GM23248 (cell line): ENCODE measurements around the gene CHTF18. TPM values are rescaled to one million over a fixed set of nuclear protein-coding genes. Genes with fewer than 3 reads are reported as not detected.

Experiments used
- DNase-seq: peaks from one replicate; pipeline ENCODE4 v3.0.0-alpha.2; 2015
- H2AFZ ChIP-seq: fragments of 200-600 bp; sonication (generic); 2 replicates; pipeline ENCODE4 v1.6.1; 2016; ENCODE audit warnings: antibody characterized with exemption
- H3F3A ChIP-seq: fragments of 200-600 bp; sonication (generic); 2 replicates; pipeline ENCODE4 v1.6.1; 2016; ENCODE audit warnings: mild to moderate bottlenecking, antibody characterized with exemption, mixed run types; ENCODE audit not compliant: insufficient read depth
- H3K27ac ChIP-seq: fragments of 200-600 bp; sonication (generic); 2 replicates; pipeline ENCODE4 v1.5.1; 2016; ENCODE audit warnings: mild to moderate bottlenecking
- H3K27me3 ChIP-seq: fragments of 200-600 bp; sonication (generic); replicated peaks from 2 replicates; pipeline ENCODE4 v1.6.1; 2016; ENCODE audit warnings: mild to moderate bottlenecking; ENCODE audit not compliant: insufficient read depth
- H3K36me3 ChIP-seq: fragments of 200-600 bp; sonication (generic); 2 replicates; pipeline ENCODE4 v1.6.1; 2016; ENCODE audit warnings: low read depth, mild to moderate bottlenecking
- H3K4me1 ChIP-seq: fragments of 200-600 bp; sonication (generic); 2 replicates; pipeline ENCODE4 v1.6.1; 2016; ENCODE audit warnings: mild to moderate bottlenecking; ENCODE audit not compliant: insufficient read depth
- H3K4me2 ChIP-seq: fragments of 200-600 bp; sonication (generic); one replicate; pipeline ENCODE4 v1.6.1; 2016; ENCODE audit warnings: mild to moderate bottlenecking; ENCODE audit not compliant: unreplicated experiment
- H3K4me3 ChIP-seq: fragments of 200-600 bp; sonication (generic); 2 replicates; pipeline ENCODE4 v1.5.1; 2016; ENCODE audit warnings: mild to moderate bottlenecking
- H3K79me2 ChIP-seq: fragments of 200-600 bp; sonication (generic); 2 replicates; pipeline ENCODE4 v1.6.1; 2016; ENCODE audit warnings: mild to moderate bottlenecking; ENCODE audit not compliant: insufficient read depth
- H3K9ac ChIP-seq: fragments of 200-600 bp; sonication (generic); 2 replicates; pipeline ENCODE4 v1.6.1; 2016; ENCODE audit warnings: mild to moderate bottlenecking
- H3K9me2 ChIP-seq: fragments of 200-600 bp; sonication (generic); 2 replicates; pipeline ENCODE4 v1.6.1; 2016; ENCODE audit warnings: mixed run types, mild to moderate bottlenecking, moderate library complexity; ENCODE audit not compliant: insufficient read depth
- H3K9me3 ChIP-seq: fragments of 200-600 bp; sonication (generic); one replicate; pipeline ENCODE4 v1.6.1; 2017; ENCODE audit warnings: low read depth
- H4K20me1 ChIP-seq: fragments of 200-600 bp; sonication (generic); 2 replicates; pipeline ENCODE4 v1.6.0; 2016; ENCODE audit not compliant: insufficient read depth
- EZH2 ChIP-seq: fragments of 200-600 bp; sonication (generic); IDR thresholded peaks from 2 replicates; pipeline ENCODE4 v1.6.1; 2018; ENCODE audit warnings: antibody characterized with exemption, mild to moderate bottlenecking; ENCODE audit not compliant: insufficient read depth, poor library complexity, severe bottlenecking
- EZH2phosphoT487 ChIP-seq: fragments of 200-600 bp; sonication (generic); IDR thresholded peaks from 2 replicates; pipeline ENCODE4 v1.6.1; 2018; ENCODE audit warnings: antibody characterized with exemption, moderate library complexity, mild to moderate bottlenecking, low read depth; ENCODE audit not compliant: insufficient read depth
- WGBS, 2 experiments: methylation state at CpG; one replicate each; pipeline ENCODE4 v1.1.6; 2015 to 2017; ENCODE audit warnings: low lambda C conversion rate in 2 of 2, low coverage in 1 of 2; ENCODE audit errors: missing lambda C conversion rate in 2 of 2; 5-methylcytosine and 5-hydroxymethylcytosine counted together
- in situ Hi-C: fragments of 300-500 bp; cut with MboI; formaldehyde crosslinking; loops from 2 replicates; pipeline ENCODE4 v1.15.0; 2020
- polyA plus RNA-seq: library from polyadenylated mRNA; unstranded; fragments of >200 nt; fragmentation: Nextera tagmentation; extraction: Ambion mirVana; gene quantifications from 2 replicates; pipeline ENCODE4 v1.2.1, GENCODE V29; 2016
- total RNA-seq: library from RNA; depleted of rRNA; stranded (reverse); fragments of >200 nt; shearing (Covaris generic); gene quantifications from 2 replicates; pipeline ENCODE4 v1.2.3, GENCODE V29; 2014

Gene CHTF18
- total and polyA plus RNA-seq, 2 experiments from 2014 or later, result 8.8 to 13.1 TPM

DNA sequence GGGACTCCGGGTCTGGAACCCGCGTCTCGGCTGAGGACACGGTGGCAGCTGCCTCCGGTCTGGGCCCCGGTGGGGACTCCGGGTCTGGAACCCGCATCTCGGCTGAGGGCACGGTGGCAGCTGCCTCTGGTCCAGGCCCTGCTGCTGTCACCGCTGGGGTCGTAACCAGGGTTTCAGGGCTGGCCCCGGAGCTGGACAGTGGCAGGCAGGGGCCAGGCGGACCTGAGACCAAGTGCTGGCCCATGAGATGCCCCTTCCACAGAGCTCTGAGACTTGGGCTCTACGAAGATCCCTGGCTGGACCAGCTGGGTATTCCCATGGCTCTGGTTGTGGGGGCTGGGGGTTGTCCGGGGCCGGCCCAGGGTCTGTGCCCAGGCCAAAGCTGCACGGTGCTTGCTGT is 4.0 kb upstream of the CHTF18 start:
- no peak overlapping the region for H3K4me2 ChIP-seq
- no peak for TF ChIP-seq EZH2
- no peak for TF ChIP-seq EZH2phosphoT487
- H3K27ac ChIP-seq, result no peak overlapping the region
- no peaks in the 10 kb centered on the region for H4K20me1 ChIP-seq
- no peak for DNase-seq
- no peaks in the 10 kb centered on the region for H3F3A ChIP-seq
- H3K27me3 ChIP-seq, result no peaks in the 10 kb centered on the region
- no peaks in the 10 kb centered on the region for H3K9me2 ChIP-seq
- WGBS, 2 experiments, result 86 to 95% methylated on average over 12 to 19 of the region's 19 CpGs
- H3K79me2 ChIP-seq, result peaks cover 19% of the 10 kb centered on the region
- H2AFZ ChIP-seq, result no peak overlapping the region
- no peak overlapping the region for H3K9ac ChIP-seq
- no peaks in the 10 kb centered on the region for H3K4me1 ChIP-seq
- no peaks in the 10 kb centered on the region for H3K9me3 ChIP-seq
- no peaks in the 10 kb centered on the region for H3K36me3 ChIP-seq
- H3K4me3 ChIP-seq, result no peak overlapping the region
- in situ Hi-C loops, result no loop called here

GRCh38 chr16:785563-786535 is 2.6 kb upstream of the CHTF18 start:
- no peaks in the 10 kb centered on the region for H3K27me3 ChIP-seq
- DNase-seq, result peak; percentile 71
- H3K4me1 ChIP-seq, result no peaks in the 10 kb centered on the region
- no peaks in the 10 kb centered on the region for H4K20me1 ChIP-seq
- H3K9me3 ChIP-seq, result no peaks in the 10 kb centered on the region
- no peak overlapping the region for H3K4me2 ChIP-seq
- no peak overlapping the region for H3K4me3 ChIP-seq
- TF ChIP-seq EZH2phosphoT487, result no peak
- no peak for TF ChIP-seq EZH2
- H3F3A ChIP-seq, result no peaks in the 10 kb centered on the region
- no peaks in the 10 kb centered on the region for H3K36me3 ChIP-seq
- in situ Hi-C loops, result no loop called here
- no peak overlapping the region for H2AFZ ChIP-seq
- no peaks in the 10 kb centered on the region for H3K9me2 ChIP-seq
- peaks cover 19% of the 10 kb centered on the region for H3K79me2 ChIP-seq
- WGBS, 2 experiments, result 58 to 72% methylated on average over 40 to 58 of the region's 58 CpGs
- H3K27ac ChIP-seq, result no peak overlapping the region
- H3K9ac ChIP-seq, result no peak overlapping the region

DNA sequence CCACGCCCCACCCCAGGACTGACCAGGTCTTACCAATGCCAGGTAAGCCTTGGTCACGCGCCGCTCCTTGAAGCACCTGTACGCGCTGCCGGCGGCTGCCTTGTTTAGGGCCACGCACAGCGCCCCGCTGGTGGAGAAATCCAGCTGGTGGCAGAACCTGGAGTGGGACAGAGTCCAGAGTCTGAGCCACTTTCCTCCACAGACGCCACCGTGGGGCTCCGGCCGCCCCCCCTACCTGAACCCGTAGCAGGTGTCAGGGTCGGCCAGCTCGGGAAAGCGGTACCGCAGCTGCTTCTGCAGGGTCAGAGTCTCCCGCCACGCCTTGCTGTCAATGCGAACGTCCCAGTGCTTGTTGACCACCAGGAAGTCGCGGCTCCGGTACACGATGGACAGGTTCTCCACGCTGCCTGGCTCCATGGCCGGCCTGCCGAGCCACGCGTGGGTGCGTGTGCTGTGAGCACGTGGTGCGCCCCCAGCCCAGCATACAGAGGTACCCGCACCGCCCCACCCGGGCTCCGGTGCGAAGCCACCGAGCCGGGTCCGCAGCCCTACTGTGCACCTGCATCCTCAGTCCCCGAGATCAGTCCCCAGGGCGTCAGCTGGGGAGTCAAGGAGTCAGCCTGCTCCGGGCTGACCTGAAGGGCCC is 976 bp upstream of the CHTF18 start:
- Histone ChIP-seq H3K4me2 (peak overlapping the region; percentile 98), H3K9me2 (no peaks in the 10 kb centered on the region), H3K27ac (no peak overlapping the region), H2AFZ (peak overlapping the region; percentile 51), H3K36me3 (no peaks in the 10 kb centered on the region), H3K9ac (peak overlapping the region; percentile 85), H3K4me3 (peak overlapping the region; percentile 98), H3F3A (no peaks in the 10 kb centered on the region), H3K27me3 (no peaks in the 10 kb centered on the region), H4K20me1 (no peaks in the 10 kb centered on the region), H3K4me1 (no peaks in the 10 kb centered on the region), H3K79me2 (peaks cover 19% of the 10 kb centered on the region), H3K9me3 (no peaks in the 10 kb centered on the region)
- WGBS, 2 experiments, result 29 to 31% methylated on average over 44 to 46 of the region's 47 CpGs
- in situ Hi-C loops, result no loop called here
- TF ChIP-seq EZH2phosphoT487 (no peak), EZH2 (no peak)
- peak; percentile 43 for DNase-seq

- H3K36me3 ChIP-seq, result no peaks in the 10 kb centered on the region
- 0 to 5% methylated on average over 13 to 18 of the region's 45 CpGs for WGBS, 2 experiments
- H2AFZ ChIP-seq, result peak within 1 kb of the TSS; percentile 82
- H3K9me3 ChIP-seq, result no peaks in the 10 kb centered on the region
- no peaks in the 10 kb centered on the region for H3K4me1 ChIP-seq
- H3K9me2 ChIP-seq, result no peaks in the 10 kb centered on the region
- peak within 1 kb of the TSS; percentile 85 for H3K9ac ChIP-seq
- H3K4me3 ChIP-seq, result peak within 1 kb of the TSS; percentile 98
- no peaks in the 10 kb centered on the region for H4K20me1 ChIP-seq
- peak within 1 kb of the TSS; percentile 98 for H3K4me2 ChIP-seq
- TF ChIP-seq EZH2phosphoT487 (no peak), EZH2 (no peak)
- in situ Hi-C loops, result no loop called here
- peaks cover 19% of the 10 kb centered on the region for H3K79me2 ChIP-seq
- no peaks in the 10 kb centered on the region for H3F3A ChIP-seq
- H3K27me3 ChIP-seq, result no peaks in the 10 kb centered on the region
- DNase-seq, result no peak
- H3K27ac ChIP-seq, result no peak within 1 kb of the TSS
Observed at GRCh38 chr16:787978-788398, 432 bp upstream of the CHTF18 start, which contains the start of gene RPUSD1. Gene RPUSD1 (minus strand): TSS chr16:788381. CDS start chr16:787737, 644 bp downstream.
